Left lobe of liver (tissue), 2 donors: ENCODE results near the gene CEP97. TPM values are rescaled to one million over a fixed set of nuclear protein-coding genes. Genes with fewer than 3 reads are reported as not detected.
"Not testable (repeated sequence)": the region's sequence is repeated elsewhere in the genome, so short reads cannot be mapped to it uniquely, and the experiment has no call there.

Experiments used
- ATAC-seq: fragments of 200-7000 bp; cut with Tn5 transposase; one replicate; pipeline ENCODE4 v1.9.1; 2020; ENCODE audit warnings: mild to moderate bottlenecking, moderate library complexity
- DNase-seq: peaks from one replicate; pipeline ENCODE4 v3.0.0-alpha.2; 2020; ENCODE audit warnings: low spot score
- total RNA-seq: library from RNA; stranded (reverse); gene quantifications from one replicate; pipeline ENCODE4 v1.2.1, GENCODE V29; 2021
- donor health status: DM: no; HTN: no; CAD: no; lungs with moderate emphysema.
- donor health status: DM: no; HTN: yes; CAD: no.

The CEP97 gene
- 2.1 TPM for total RNA-seq

DNA sequence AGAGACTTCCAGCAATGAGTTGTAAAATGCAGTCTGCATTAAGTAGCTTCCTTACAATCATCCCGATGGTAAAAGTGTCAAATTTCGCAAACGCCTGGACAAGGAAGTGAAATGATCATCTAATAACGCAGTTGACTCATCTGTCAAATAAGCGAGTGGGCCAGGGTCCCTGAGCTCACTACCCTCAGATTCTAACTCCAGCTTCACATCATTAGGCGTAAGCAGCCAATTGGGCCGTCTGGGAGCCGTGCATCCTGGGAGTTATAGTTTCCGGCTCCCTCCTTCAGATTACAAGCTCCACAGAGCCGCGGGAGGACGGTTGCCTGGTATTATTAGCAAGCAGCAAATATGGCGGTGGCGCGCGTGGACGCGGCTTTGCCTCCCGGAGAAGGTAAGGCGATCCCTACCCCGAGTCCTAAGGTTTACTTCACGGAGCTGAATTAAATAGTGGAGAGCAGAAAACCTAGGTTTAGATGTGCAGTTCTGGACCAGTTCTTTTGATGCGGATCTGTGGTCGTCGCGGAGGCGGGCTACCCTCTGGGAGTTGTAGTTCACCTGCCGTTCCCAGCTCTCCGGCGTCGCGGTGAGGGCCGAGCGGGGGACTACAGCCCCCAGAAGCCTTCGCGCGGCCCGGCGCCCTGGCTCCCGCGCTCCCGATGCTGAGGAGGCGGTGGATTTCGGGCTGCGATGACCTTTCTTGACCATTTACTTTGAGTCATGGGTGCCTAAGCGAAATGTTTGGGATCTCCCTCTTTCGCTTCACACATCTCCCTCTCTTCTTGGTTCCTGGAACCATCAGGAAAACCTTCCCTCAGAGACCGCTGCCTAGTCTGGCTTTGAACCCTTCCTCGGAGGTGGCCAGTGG, at the start of gene CEP97:
TSS of gene CEP97 (plus strand) at position 286 of the 865 bp plus-strand sequence. CDS start at position 349, 63 bp downstream.
- peak; percentile 91 for DNase-seq
- peak; percentile 99 for ATAC-seq

- no peak for ATAC-seq
Measured at GRCh38 chr3:101675709-101676215, 48.7 kb upstream of the CEP97 start.

GRCh38 chr3:101676216-101676764, 48.1 kb upstream of the CEP97 start:
- ATAC-seq (peak; percentile 89), DNase-seq (peak; percentile 96)

More at GRCh38 chr3:101675709-101676215, 48.7 kb upstream of the CEP97 start:
- no peak for DNase-seq

DNA sequence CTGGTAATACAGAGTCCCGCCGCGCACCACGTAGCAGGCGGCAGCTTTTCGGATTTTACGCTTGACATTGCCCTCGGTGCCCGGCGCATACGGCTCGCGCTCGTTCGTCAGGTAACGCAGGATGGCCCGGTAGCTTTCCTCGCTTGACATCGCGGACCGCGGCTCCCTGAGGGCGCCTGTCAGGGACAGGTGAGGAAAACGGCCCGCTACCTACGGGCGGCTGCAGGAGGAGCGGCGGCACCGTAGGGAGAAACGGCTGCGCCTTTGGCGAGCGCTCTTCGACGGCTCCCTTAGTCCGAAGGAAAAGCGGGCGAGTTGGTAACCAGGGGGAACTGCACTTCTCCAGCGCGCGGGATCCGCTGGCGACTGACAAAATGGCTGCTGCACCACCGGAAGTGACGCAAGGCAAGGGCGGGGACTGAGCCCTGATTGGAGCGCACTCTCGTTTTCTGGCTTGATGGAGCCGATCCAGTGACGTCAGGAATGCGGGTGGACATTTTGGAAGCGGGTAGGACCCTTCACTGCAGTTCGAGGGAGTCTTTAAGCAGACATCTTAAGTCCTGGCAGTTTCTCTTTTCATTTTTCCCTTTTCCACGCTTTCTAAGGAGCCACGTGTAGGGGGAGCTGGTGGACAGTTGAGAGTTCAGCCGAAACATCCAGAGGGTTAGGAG, 47.5 kb upstream of the CEP97 start, which contains the start of gene ZBTB11:
TSS of gene ZBTB11 (minus strand) at position 368 of the 671 bp plus-strand sequence. CDS start at position 150, 218 bp downstream.
- DNase-seq (peak; percentile 99), ATAC-seq (peak; percentile 80)

- ATAC-seq = no peak
- DNase-seq = no peak
Measured at GRCh38 chr3:101677436-101678286, 46.8 kb upstream of the CEP97 start.

DNA sequence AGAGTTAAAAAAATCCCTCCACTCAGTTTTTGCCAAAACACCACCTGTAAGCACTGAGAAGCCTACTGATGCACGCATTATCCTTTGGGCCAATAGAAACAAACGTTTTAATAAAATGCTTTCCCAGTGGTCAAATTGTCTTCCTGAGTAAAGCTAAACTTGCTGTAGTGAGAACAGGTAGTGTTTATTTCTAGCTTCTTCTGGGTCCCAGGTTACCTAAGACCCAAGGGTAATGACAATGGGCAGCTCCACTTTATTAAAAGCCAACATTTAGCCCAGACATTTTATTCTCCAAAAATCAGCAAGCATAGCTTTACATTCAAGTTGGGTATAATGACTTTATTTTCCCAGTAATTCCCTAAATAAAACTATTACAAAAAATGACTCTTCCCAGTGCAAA, 45.6 kb upstream of the CEP97 start:
- DNase-seq, ATAC-seq: not testable (repeated sequence)

GRCh38 chr3:101680466-101680865, 43.9 kb upstream of the CEP97 start:
- DNase-seq = no peak

GRCh38 chr3:101685050-101685400, 39.4 kb upstream of the CEP97 start:
- DNase-seq (no peak), ATAC-seq (no peak)

More at GRCh38 chr3:101680466-101680865, 43.9 kb upstream of the CEP97 start:
- no peak for ATAC-seq

- ATAC-seq (peak; percentile 30), DNase-seq (no peak)
Measured at GRCh38 chr3:101685870-101686307, 38.5 kb upstream of the CEP97 start.

GRCh38 chr3:101687142-101687931, 37.1 kb upstream of the CEP97 start:
- DNase-seq (no peak), ATAC-seq (peak; percentile 31)

- ATAC-seq (no peak), DNase-seq (no peak)
Measured at GRCh38 chr3:101689286-101689685, 35.1 kb upstream of the CEP97 start.

GRCh38 chr3:101690972-101691371, 33.4 kb upstream of the CEP97 start:
- no peak for ATAC-seq
- DNase-seq = no peak

- not testable (repeated sequence) for ATAC-seq, DNase-seq
Measured at GRCh38 chr3:101691685-101692671, 32.4 kb upstream of the CEP97 start.

DNA sequence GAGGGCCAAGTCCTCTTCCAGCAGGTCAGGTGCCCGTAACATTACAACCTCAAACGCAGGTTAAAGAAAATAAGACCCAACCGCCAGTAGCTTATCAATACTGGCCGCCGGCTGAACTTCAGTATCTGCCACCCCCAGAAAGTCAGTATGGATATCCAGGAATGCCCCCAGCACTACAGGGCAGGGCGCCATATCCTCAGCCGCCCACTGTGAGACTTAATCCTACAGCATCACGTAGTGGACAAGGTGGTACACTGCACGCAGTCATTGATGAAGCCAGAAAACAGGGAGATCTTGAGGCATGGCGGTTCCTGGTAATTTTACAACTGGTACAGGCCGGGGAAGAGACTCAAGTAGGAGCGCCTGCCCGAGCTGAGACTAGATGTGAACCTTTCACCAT, 30.9 kb upstream of the CEP97 start:
- ATAC-seq = peak; percentile 70
- DNase-seq = not testable (repeated sequence)

- not testable (repeated sequence) for DNase-seq, ATAC-seq
Measured at GRCh38 chr3:101694836-101695235, 29.6 kb upstream of the CEP97 start.

GRCh38 chr3:101695779-101696372, 28.5 kb upstream of the CEP97 start:
- no peak for DNase-seq
- peak; percentile 46 for ATAC-seq

GRCh38 chr3:101701696-101702634, 22.4 kb upstream of the CEP97 start:
- DNase-seq (no peak), ATAC-seq (no peak)
